ENCODE results near the gene ANKZF1. TPM values are rescaled to one million over a fixed set of nuclear protein-coding genes. Genes with fewer than 3 reads are reported as not detected.
"Not testable (repeated sequence)": the region's sequence is repeated elsewhere in the genome, so short reads cannot be mapped to it uniquely, and the experiment has no call there.

Gene ANKZF1
- total RNA-seq, 1 experiment from 2014 or later = 21.3 TPM

DNA sequence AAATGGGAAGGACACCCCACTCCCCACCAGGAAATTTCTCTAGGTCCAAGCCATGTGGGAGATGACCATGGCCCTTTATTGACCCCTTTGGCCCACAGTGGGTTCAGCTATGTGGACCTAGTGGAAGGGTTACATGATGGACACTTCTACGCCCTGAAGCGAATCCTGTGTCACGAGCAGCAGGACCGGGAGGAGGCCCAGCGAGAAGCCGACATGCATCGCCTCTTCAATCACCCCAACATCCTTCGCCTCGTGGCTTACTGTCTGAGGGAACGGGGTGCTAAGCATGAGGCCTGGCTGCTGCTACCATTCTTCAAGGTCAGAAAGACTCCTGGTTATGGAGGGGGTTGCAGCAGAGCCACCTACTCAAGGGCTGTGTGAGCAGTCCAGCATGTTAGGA, 17.0 kb downstream of the ANKZF1 start:
- Histone ChIP-seq H3K36me3 (peaks cover 18% of the 10 kb centered on the region), H3K27me3 (no peaks in the 10 kb centered on the region), H3K4me3 (no peak overlapping the region), H3K9me3 (no peaks in the 10 kb centered on the region)
- no peak for DNase-seq

DNA sequence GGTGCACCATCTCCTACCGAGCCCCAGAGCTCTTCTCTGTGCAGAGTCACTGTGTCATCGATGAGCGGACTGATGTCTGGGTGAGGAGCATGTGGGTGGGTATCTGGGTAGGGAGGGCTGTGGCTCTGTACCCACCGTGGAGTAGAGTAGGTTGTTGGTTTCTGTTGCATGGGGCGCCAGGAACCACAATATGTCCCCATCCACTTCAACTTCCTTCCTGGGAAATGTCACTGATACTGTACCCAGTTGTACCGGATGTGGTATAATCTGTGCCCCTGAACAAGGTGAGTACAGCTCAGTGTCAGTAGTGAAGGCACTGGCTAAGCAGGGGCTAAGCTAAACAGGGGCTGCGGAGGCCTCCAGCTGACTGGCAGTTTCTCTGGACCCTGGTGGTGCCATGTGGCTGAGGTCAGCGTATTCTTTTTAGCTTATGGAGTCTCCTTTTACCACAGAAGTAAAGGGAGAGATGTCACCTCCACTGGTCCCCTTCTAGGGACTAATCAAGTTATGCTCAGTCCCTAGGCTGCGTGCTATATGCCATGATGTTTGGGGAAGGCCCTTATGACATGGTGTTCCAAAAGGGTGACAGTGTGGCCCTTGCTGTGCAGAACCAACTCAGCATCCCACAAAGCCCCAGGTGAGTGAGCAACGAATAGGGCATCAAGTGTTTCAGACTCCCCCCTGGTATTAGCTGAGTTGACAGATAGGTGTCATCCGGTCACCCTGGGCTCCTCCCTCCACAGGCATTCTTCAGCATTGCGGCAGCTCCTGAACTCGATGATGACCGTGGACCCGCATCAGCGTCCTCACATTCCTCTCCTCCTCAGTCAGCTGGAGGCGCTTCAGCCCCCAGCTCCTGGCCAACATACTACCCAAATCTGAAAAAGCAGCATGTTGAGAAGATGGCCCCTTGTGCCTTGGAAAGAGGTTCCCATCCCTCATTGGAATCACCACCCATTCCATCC, 18.4 kb downstream of the ANKZF1 start:
- Histone ChIP-seq H3K36me3 (peaks cover 18% of the 10 kb centered on the region), H3K27me3 (no peaks in the 10 kb centered on the region), H3K4me3 (no peak overlapping the region), H3K9me3 (no peaks in the 10 kb centered on the region)
- DNase-seq = no peak

DNA sequence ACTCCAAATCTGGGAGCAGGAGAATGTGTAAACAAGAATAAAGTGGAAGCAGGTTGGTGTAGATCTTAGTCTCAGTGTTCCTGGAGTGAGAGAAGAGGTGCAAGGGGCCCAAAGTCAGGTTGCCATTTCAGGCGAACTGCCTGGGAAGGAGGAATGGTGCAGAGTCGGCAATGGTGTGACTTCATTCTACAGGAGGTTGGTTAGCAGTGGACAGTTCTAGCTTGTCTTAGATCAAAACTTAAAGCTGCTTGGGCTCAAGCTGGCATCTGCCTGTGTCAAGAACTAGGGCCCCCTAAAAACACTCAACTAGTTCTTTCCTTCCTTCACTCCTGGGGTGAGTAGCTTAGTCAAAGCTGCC, 19.2 kb downstream of the ANKZF1 start:
- no peaks in the 10 kb centered on the region for H3K9me3 ChIP-seq
- H3K4me3 ChIP-seq = no peak overlapping the region
- no peaks in the 10 kb centered on the region; the same call in 1 of the 2 replicates for H3K27me3 ChIP-seq
- no peak for DNase-seq
- peaks cover 18% of the 10 kb centered on the region for H3K36me3 ChIP-seq

DNA sequence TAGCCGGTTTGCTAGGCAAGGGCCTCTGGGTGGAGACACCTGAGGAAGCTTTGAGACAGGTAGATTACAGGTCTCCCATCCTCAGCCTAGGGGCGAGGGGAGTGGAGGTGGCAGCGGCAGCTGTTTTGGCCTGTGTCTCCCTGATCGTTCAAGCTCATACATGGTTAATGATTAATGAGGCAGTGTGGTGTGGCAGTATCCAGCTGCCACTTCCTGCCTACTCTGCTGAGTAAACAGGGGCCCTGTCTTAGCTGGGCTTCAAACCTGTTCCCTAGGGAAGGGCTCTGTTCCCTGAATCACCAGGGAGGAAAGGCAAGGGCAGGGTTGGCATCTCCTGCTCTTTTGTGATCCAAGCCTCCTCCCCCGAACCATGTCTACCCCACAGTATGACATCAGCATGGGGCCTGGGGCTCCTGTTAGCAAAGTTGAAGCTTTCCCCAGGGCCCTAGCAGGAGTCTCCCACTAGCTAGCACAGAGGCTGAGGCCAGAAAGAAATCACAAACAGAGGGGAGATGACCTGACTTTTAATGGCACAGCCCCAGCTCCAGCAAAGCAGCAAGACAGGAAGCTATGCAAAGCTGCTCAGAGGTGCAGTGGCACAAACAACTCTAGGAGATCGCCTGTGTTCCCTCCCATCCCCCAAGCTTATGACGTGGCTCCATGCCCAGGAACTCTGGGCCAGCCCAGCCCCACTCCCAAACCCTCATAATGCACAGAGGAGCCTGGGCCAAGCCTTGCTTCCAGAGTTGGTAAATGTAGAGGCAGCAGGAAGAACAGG, 19.8 kb downstream of the ANKZF1 start:
- peaks cover 18% of the 10 kb centered on the region for H3K36me3 ChIP-seq
- H3K9me3 ChIP-seq = no peaks in the 10 kb centered on the region
- no peak overlapping the region for H3K4me3 ChIP-seq
- H3K27me3 ChIP-seq = peaks cover 5% of the 10 kb centered on the region; the same call in 1 of the 2 replicates
- peak; percentile 95 for DNase-seq

DNA sequence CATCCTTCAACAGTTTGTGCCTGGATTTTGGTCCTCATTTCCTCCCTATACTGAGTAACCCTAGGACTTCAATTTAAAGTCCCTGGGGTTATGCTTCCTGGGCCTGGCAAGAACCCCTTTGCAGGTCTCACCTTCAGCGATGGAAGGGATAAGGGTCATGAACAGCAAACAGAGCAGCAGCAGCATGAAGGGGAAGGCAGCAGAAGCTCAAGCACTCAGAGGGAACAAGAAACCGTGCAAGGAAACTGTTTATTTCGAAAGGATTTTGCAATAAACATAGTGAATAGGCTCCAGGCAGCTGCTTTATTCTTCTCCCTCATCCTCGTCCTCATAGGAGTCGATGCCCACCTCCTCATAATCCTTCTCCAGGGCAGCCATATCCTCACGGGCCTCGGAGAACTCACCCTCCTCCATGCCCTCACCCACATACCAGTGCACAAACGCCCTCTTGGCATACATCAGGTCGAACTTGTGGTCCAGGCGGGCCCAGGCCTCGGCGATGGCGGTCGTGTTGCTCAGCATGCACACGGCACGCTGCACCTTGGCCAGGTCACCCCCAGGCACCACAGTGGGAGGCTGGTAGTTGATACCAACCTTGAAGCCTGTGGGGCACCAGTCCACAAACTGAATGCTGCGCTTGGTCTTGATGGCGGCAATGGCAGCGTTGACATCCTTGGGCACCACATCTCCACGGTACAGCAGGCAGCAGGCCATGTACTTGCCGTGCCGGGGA, 20.6 kb downstream of the ANKZF1 start:
- no peak for DNase-seq
- H3K4me3 ChIP-seq = no peak overlapping the region
- peaks cover 6% of the 10 kb centered on the region; the same call in 1 of the 2 replicates for H3K27me3 ChIP-seq
- peaks cover 18% of the 10 kb centered on the region for H3K36me3 ChIP-seq
- no peaks in the 10 kb centered on the region for H3K9me3 ChIP-seq

DNA sequence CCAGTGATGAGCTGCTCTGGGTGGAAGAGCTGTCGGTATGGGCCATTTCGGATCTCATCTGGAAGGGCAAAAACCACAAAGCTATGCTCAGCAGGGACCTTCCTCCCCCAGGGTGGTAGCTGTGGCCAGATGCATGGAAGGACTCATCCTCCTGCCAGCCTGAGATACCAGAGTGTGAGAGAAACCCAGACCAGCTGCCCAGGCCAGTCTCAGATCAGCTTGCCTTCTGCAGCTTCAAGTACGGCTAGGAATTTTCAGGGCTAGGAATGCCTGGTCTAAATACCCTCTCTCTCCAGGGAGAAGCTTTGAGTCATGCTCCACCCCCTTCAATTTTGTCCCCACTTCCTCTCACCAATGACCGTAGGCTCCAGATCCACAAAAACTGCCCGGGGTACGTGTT, 22.1 kb downstream of the ANKZF1 start:
- Histone ChIP-seq H3K9me3 (no peaks in the 10 kb centered on the region), H3K36me3 (peaks cover 15% of the 10 kb centered on the region), H3K27me3 (peaks cover 6% of the 10 kb centered on the region; the same call in 1 of the 2 replicates), H3K4me3 (no peak overlapping the region)
- peak; percentile 50 for DNase-seq

DNA sequence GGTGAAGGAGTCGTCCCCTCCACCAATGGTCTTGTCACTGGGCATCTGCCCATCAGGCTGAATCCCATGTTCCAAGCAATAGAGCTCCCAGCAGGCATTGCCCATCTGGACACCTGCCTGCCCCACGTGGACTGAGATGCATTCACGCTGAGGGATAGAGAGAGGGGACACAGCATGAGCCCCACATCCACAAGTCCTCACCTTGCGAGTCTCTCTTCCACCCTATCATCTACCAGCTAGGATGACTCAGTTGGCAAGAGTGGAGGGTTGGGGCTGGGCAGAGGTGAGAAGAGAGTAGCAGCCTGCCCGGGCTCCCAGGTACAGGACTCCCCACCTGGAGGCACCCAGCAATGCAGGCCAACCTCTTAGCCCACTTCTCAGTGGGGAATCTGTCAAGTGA, 22.5 kb downstream of the ANKZF1 start:
- no peak for DNase-seq
- H3K4me3 ChIP-seq = no peak overlapping the region
- peaks cover 6% of the 10 kb centered on the region; the same call in 1 of the 2 replicates for H3K27me3 ChIP-seq

DNA sequence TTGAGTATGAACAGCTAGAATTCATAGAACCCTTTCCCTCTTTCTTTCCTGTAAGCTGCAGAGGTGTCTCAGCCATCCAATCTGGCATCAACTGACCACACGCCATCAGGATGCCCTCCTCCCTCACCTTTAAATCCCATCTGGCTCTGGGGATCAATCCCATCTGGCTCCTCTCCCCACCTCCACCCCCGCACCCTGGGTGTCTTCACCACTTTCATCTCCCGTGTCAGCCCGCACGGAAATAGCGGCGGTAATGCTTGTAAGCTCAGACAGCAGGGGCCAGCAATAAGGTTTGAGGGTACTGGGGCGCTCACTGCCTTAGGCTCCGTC, 22.9 kb downstream of the ANKZF1 start:
- H3K27me3 ChIP-seq = peaks cover 6% of the 10 kb centered on the region; the same call in 1 of the 2 replicates
- no peak for DNase-seq

More for the DNA sequence above, 22.5 kb downstream of the ANKZF1 start:
- peaks cover 11% of the 10 kb centered on the region for H3K36me3 ChIP-seq
- no peaks in the 10 kb centered on the region for H3K9me3 ChIP-seq

DNA sequence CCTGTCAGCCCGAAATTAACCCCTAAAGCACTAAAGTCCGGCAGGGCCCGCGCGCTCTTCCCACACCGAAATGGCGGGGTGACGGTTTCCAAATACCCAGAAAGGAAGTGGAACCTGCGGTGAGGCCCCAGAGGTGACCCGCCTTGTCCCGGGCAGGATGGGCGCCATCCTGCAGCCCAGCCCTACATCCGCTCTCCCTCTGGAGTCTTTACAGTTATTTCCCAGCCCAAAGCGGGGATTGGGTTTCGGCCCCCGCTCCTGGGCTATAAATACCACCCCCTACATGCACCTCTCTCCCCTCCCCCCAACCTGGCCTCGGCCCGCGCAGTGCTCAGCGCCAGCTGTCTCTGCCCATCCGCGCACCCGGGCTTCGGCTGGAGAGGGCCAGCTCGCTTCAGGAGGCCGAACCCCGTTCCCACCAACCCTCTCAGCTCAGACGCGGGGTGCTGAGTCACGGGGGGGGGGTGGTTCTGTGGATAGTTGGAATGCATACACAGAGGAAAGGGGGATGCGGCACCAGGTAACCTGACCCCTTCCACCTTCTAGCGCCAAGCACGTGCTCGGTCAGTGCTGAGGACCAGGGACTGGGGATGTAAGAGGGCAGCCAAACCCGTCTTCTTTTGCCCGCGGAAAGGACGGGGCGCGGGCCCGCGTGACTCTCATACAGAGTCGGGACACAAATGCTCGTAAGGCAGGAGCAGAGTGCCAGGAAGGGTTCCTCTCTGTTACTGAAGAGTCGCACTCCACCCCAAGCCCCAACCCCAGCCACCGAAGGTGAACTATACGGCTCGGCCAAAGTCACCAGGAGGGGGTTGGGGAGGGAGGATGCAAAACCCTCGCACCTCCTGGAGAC, 23.5 kb downstream of the ANKZF1 start, which contains the start of gene TUBA4B:
Gene TUBA4B (plus strand): TSS at position 344 of the 853 bp plus-strand sequence. CDS start 165 bp downstream, at position 509.
- Histone ChIP-seq H3K4me3 (peak within 1 kb of the TSS; percentile 41), H3K9me3 (no peaks in the 10 kb centered on the region), H3K36me3 (peaks cover 3% of the 10 kb centered on the region), H3K27me3 (peaks cover 6% of the 10 kb centered on the region; the same call in 1 of the 2 replicates)
- DNase-seq = no peak

More for the DNA sequence above, 22.9 kb downstream of the ANKZF1 start:
- H3K36me3 ChIP-seq = peaks cover 6% of the 10 kb centered on the region
- H3K9me3 ChIP-seq = no peaks in the 10 kb centered on the region
- H3K4me3 ChIP-seq = no peak overlapping the region; the same call in 1 of the 2 replicates

DNA sequence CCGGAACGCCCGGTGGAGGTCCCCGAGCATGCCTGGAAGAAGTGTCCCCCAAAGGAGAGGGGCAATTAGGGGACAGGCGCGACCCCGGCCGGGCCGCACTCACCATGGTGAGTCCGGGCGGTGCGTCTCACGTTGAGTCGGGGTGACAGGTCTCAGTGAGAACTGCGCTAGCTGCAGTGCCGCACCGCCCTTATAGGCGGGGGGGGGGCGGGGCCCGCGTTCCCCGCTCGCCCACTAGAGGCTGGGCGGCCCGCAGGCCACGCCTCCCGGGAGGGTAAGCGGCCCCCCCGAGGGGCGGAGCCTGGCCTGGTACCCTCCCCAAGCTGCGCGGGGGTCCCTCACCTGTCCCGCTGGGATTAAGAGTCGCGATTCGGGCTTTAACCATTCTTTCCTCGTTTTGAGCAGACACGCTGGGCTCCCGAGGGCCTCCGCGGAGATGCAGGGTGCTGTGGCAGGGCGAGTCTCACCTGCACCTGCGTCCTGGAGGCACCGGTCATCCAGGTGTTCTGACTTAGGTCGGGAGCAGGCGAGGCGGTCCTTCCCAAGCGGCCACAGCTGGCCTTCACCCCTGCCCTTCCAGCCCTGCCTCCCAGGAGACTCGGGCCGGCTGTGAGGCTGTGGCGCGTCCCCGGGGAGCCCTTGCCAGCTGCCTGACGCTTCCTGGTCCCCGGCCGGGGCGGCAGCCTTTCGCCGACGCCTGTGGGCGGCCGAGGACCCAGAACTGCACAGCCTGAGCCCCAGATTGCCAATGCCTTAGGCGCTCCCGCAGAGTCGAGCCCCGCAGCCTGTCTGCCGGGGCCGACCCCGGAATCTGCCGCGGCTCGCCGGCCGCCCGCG, 24.4 kb downstream of the ANKZF1 start, which contains the start of gene TUBA4A:
Gene TUBA4A (minus strand): TSS at position 166 of the 837 bp plus-strand sequence. CDS start 60 bp downstream, at position 106.
- no peaks in the 10 kb centered on the region for H3K9me3 ChIP-seq
- peak; percentile 66 for DNase-seq
- no peaks in the 10 kb centered on the region; the same call in 1 of the 2 replicates for H3K36me3 ChIP-seq
- peaks cover 6% of the 10 kb centered on the region; the same call in 1 of the 2 replicates for H3K27me3 ChIP-seq
- peak within 1 kb of the TSS; percentile 41 for H3K4me3 ChIP-seq

DNA sequence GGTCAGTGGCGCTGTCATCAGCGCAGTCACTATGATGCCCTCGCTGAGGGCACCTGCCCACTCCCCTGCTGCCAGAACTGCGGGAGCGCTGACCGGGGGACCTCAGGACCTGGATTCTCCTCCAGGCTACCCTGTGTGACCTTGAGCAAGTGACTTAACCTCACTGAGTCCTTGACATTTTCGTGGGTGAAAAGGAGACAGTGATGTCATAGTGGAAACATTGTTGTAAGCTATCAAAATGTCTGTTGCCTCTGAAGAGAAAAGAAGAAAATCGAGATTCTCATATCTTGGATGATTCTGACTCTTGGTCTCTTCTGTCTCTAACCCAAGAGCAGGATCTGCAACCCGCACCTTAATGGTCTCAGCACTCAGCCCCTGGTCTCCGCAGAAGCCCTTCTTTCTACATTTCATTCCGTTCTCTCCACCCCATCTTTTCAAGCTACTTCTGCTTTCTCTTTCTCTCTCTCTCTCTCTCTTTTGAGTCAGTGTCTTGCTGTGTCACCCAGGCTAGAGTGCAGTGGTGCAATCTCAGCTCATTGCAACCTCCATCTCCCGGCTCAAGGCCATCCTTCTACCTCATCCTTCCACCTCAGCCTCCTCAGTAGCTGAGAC, 25.1 kb downstream of the ANKZF1 start:
- Histone ChIP-seq H3K9me3 (no peaks in the 10 kb centered on the region), H3K4me3 (peak overlapping the region; percentile 41), H3K27me3 (peaks cover 6% of the 10 kb centered on the region; the same call in 1 of the 2 replicates), H3K36me3 (no peaks in the 10 kb centered on the region; the same call in 1 of the 2 replicates)
- DNase-seq = no peak

DNA sequence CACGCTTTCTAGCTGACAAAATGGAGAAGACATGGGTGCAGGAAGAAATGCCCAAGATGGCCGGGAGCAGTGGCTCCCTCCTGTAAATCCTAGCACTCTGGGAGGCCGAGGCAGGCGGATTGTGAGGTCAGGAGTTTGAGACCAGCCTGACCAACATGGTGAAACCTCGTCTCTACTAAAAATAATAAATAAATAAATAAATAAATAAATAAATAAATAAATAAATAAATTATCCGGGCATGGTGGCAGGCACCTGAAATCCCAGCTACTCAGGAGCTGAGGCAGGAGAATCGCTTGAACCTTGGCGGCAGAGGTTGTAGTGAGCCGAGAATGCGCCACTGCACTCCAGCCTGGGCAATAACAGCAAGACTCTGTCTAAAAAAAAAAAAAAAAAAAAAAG, 29.3 kb downstream of the ANKZF1 start:
- not testable (repeated sequence) for H3K4me3 ChIP-seq, H3K9me3 ChIP-seq, H3K27me3 ChIP-seq, DNase-seq, H3K36me3 ChIP-seq

DNA sequence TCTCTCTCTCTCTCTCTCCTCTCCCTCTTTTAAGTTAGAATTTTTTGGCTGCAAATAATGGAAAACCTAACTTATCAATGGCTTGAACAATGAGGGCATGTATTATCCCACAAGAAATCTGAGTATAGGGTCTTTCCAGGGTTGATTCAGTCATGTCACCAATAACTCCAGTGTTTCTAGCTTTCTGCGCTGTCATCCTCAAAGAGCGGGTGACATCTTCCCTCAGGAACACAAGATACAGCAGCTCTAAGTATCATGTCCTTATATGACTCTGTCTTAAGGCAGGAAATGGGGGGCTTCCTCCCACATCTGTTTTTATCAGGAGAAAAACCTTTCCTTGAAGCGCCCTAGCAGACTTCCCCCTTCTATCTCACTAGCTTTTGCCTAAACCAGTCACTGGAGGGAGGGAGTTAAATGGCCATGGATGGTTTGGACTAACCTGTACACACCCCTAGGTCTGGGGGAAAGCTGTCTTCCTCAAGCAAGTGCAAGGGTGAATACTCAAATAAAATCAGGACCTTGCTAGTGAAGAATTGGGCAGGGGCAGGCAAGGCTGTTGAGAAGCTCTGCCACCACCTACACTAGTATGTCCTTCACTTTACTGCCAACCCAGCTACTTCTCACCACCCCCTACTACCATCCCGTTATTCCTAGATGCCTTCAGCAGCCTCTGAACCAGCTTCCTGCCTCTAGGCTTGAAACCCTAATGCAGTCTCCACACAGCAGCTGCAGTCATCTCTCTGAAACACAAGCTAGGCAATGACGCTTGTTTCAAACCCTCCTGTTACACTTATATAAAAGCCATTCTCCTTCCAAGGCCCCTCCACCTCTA, 31.6 kb downstream of the ANKZF1 start:
- no peaks in the 10 kb centered on the region for H3K9me3 ChIP-seq
- no peak overlapping the region for H3K4me3 ChIP-seq
- DNase-seq = no peak
- no peaks in the 10 kb centered on the region for H3K27me3 ChIP-seq
- no peaks in the 10 kb centered on the region for H3K36me3 ChIP-seq

DNA sequence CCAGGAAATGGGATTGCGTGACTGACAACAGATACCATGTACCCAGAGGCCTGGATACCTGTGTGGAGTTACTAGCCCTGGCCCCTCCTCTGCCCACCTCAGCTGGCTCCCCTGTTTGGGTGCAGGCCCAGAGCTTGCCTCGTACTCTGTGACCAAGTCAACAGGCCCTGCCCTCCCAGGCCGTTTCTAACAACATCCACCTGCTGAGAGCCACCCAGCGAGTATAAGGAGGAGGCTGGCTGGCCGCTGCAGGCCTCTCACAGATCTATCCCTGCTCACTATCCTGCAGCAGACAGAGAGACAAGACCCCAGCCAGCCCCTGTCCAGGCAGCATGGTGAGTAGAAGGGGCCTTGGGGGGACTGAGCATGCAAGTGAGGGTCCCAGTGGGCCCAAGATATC, 36.6 kb downstream of the ANKZF1 start:
- Histone ChIP-seq H3K27me3 (no peaks in the 10 kb centered on the region), H3K9me3 (no peaks in the 10 kb centered on the region), H3K36me3 (no peaks in the 10 kb centered on the region), H3K4me3 (no peak overlapping the region)
- DNase-seq = no peak

Data from MG63 (cell line).